GM13976 (cell line): ENCODE measurements around the gene RDM1.
"Not testable (repeated sequence)": the region's sequence is repeated elsewhere in the genome, so short reads cannot be mapped to it uniquely, and the experiment has no call there.

Experiments
- DNase-seq: peaks from one replicate; pipeline ENCODE4 v3.0.0; 2012; ENCODE audit warnings: low spot score
- in situ Hi-C: fragments of 300-500 bp; cut with MboI; formaldehyde crosslinking; loops from one replicate; pipeline ENCODE4 v1.12.0; 2022; ENCODE audit warnings: low sequenced_read_pairs, mixed read lengths, inconsistent platforms; ENCODE audit not compliant: unreplicated experiment
- TF ChIP-seq, protein P1 (sequence below): IDR thresholded peaks from 2 replicates; pipeline ENCODE4 v1.5.1; 2012; ENCODE audit warnings: borderline replicate concordance, mild to moderate bottlenecking; ENCODE audit not compliant: insufficient read depth; ENCODE audit errors: extremely low read depth, missing control alignments, control extremely low read depth

Gene RDM1

DNA sequence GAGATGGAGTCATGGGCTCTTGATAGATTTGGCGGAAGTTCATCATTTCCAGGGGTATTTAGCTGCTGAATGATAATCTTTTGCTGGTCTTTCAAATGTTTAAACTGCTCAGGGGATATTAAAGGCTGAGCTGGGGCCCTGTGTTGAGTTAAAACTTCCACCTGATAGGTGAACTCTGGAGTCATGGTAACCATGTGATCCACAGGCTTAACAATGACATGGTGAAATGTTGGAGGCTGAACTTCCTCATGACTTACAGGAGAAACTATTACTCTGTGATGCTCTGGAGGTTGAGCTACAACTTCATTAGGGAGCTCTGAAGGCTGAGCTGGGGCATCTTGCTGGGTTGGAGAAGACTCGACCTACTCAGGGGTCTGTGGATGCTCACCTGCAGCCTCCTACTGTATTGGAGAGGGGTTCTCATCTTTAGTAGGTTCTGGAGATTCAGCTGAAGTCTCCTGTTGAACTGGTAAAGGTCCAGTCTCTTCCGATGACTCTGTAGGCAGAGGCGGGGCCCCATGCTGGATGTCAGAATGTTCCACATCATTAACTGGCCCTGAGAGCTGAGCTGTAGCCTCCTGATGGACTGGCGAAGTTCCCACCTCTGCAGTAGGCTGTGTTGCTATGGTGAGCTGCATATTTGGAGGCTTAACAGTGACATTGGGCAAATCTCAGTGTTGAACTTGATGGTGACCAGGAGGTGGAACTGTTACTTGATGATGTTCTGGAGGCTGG, 24.2 kb downstream of the RDM1 start:
- in situ Hi-C loops: no loop called here
- no peak for DNase-seq
- TF ChIP-seq, protein P1, sequence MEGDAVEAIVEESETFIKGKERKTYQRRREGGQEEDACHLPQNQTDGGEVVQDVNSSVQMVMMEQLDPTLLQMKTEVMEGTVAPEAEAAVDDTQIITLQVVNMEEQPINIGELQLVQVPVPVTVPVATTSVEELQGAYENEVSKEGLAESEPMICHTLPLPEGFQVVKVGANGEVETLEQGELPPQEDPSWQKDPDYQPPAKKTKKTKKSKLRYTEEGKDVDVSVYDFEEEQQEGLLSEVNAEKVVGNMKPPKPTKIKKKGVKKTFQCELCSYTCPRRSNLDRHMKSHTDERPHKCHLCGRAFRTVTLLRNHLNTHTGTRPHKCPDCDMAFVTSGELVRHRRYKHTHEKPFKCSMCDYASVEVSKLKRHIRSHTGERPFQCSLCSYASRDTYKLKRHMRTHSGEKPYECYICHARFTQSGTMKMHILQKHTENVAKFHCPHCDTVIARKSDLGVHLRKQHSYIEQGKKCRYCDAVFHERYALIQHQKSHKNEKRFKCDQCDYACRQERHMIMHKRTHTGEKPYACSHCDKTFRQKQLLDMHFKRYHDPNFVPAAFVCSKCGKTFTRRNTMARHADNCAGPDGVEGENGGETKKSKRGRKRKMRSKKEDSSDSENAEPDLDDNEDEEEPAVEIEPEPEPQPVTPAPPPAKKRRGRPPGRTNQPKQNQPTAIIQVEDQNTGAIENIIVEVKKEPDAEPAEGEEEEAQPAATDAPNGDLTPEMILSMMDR: no peak

DNA sequence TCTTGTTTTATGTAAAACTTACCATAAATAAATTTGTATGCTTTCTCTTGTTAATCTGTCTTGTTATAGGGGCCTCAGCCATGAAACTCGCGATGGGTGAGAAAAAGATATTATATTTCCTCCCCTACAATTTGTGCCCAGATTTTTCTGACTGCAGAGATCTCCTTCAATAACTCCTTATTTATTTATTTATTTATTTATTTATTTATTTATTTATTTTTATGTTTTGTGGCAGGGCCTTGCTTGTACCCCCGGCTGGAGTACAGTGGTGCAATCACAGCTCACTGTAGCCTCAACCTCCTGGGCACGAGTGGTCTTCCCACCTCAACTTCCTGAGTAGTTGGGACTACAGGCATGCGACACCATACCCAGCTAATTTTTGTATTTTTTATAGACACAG, 27.1 kb downstream of the RDM1 start:
- in situ Hi-C loops: no loop called here
- no peak for DNase-seq
- TF ChIP-seq, protein P1: no peak

DNA sequence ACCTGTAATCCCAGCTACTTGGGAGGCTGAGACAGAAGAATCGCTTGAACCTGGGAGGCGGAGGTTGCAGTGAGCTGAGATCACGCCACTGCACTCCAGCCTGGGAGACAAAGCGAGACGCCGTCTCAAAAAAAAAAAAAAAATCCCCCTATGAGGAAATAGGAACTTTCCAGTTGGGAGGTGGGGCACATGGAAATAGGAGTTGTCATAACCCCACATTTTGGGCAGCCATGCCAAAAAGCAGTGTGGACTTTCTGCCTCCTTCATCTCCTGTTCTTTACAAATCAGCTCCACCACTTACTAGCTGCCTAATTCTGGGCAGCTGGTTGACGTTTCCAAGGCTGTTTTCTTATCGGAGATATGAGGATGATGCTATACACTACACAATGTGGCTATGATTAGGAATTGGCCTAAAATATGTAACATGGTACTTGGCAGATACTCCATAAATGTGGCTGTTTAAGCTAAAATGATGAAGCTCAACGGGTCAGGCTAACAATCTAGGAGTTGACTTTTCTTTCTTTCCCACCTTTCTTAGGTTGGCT, 28.9 kb downstream of the RDM1 start:
- no peak for DNase-seq
- in situ Hi-C loops: no loop called here
- TF ChIP-seq, protein P1: no peak

DNA sequence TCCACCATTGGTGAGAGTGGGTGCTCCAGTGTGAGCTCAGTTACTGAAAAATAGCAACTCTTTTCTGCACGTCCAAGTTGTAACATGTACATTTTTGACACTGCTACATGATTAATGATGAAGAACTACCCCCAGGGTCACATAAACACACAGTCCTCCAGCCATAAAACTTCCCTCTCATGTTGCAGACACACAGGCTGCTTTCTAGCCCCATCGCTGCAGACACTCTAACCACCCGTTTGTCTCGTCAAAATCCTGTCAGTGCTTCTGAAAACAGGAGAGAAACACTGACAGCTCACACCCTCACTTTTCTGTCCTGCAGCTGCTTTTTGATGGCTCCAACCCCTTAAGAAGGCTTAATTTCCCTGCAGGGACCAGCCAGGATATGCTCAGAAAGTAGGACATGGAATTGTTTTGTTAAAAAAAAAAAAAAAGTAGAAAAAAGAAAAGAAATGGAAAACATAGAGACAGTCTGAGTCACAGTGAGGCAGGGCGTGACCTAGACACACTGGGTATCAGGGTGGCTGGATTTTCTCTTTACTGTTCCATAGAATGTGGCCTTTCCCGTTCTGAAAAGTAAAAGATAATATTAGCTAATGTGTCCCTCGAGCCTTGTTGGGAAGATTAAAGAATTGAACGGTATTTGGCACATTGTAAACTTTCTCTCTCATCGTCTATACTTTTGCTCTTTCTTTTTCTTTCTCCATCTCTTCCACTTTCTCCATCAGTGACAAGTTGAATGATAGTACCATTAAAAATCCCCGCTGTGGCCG, 29.7 kb downstream of the RDM1 start:
- in situ Hi-C loops: no loop called here
- TF ChIP-seq, protein P1: no peak
- DNase-seq: no peak

DNA sequence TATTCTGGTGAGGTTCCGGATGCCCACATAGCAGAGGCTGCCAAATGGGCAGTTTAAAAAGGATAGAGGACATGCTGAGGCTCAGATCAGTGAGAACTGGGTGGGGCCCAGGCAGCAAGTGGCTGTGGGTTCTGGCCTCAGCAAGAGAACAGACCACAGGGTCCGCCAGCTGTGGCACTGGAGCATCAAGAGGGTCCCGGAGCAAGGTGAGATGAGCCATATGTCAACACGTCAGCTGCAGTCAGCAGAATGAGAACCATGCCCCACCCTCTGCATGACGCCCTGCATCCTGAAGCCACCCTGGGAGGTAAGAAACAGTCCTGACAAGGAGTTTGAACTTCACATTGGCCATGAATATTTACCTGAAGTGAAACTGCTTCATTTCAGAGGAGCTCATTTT, 30.3 kb downstream of the RDM1 start:
- TF ChIP-seq, protein P1: no peak
- DNase-seq: no peak
- in situ Hi-C loops: no loop called here

DNA sequence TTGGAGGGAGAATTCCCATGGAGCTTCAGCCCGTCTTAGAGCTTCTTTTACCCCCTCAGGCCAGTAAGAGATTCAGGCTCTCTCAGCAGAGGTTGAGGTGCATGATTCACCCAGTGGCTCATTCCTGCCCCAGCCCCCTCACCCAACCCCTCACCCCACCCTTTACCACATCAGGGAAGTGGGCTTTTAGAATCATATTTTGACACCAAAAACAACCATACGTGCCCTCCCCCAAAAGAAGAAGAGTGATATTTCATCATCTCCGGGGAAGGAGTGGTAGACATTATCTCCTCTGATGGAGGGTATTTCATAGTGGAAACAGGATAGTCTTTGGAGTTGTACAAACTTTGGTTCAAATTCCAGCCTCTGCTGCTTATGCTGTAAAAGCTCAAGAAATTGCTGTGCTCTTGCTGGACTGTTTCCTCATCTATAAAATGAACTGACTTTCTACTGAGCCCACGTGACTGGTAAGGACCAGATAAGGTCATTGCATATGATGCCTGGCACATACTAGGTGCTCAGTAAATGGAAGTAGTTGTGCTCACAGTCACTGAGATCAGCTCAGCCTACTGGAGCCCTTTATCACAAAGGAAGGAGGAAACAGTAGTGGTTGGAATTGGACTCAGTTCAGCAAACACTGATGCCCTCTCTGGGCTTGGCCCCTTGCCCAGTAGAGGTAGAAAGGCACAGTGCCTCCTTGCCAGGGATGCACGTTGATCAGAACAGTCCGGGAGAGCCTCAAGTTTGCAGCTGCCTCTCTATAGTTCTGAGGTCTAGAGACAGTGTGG, 32.1 kb downstream of the RDM1 start:
- in situ Hi-C loops: no loop called here
- DNase-seq: no peak
- TF ChIP-seq, protein P1: no peak

DNA sequence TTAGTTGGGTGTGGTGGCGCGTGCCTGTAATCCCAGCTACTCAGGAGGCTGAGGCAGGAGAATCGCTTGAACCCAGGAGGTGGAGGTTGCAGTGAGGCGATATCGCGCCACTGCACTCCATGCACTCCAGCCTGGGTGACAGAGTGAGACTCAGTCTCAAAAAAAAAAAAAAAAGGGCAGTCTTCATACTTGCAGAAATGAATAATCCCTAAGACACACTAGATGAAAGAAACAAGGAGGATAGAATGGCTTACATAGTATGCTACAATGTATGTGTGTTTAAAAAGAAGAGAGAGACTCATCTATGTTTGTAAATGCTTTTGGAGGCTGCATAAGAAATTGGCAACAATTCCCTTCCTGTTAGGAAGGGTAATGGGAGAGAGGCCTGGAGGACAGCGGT, 32.8 kb downstream of the RDM1 start:
- DNase-seq, in situ Hi-C loops: not testable (repeated sequence)
